Subcutaneous abdominal adipose tissue (tissue), 5 donors: ENCODE results near the gene SNTG2.

Source experiments
- H3K27ac ChIP-seq: one replicate; pipeline ENCODE4 v1.7.0; 2013; ENCODE audit warnings: low read depth, mild to moderate bottlenecking, inconsistent platforms, low read length, moderate library complexity
- H3K27me3 ChIP-seq, 5 donors: one replicate each; pipeline ENCODE4 v1.7.0; 2013; ENCODE audit warnings: low read length in 5 of 5, inconsistent platforms in 1 of 5; ENCODE audit not compliant: control insufficient read depth in 5 of 5, insufficient read depth in 4 of 5
- H3K36me3 ChIP-seq, 5 donors: one replicate each; pipeline ENCODE4 v1.7.0; 2013; ENCODE audit warnings: low read length in 5 of 5; ENCODE audit not compliant: control insufficient read depth in 5 of 5, insufficient read depth in 5 of 5
- H3K4me1 ChIP-seq, 5 donors: one replicate each; pipeline ENCODE4 v1.7.0; 2013; ENCODE audit warnings: low read length in 5 of 5, mild to moderate bottlenecking in 3 of 5, moderate library complexity in 1 of 5; ENCODE audit not compliant: control insufficient read depth in 5 of 5, insufficient read depth in 5 of 5
- H3K4me3 ChIP-seq, 5 donors: one replicate each; pipeline ENCODE4 v1.7.0; 2013; ENCODE audit warnings: low read length in 5 of 5, low read depth in 1 of 5
- H3K9ac ChIP-seq, 5 donors: one replicate each; pipeline ENCODE4 v1.7.0; 2013; ENCODE audit warnings: low read length in 5 of 5, mild to moderate bottlenecking in 4 of 5, moderate library complexity in 3 of 5
- H3K9me3 ChIP-seq, 5 donors: one replicate each; pipeline ENCODE4 v1.7.0; 2013; ENCODE audit warnings: low read length in 5 of 5; ENCODE audit not compliant: control insufficient read depth in 5 of 5
- donor health status: healthy.
- donor health status: healthy.
- donor health status: healthy.
- donor health status: healthy.
- donor health status: healthy.

The SNTG2 gene

DNA sequence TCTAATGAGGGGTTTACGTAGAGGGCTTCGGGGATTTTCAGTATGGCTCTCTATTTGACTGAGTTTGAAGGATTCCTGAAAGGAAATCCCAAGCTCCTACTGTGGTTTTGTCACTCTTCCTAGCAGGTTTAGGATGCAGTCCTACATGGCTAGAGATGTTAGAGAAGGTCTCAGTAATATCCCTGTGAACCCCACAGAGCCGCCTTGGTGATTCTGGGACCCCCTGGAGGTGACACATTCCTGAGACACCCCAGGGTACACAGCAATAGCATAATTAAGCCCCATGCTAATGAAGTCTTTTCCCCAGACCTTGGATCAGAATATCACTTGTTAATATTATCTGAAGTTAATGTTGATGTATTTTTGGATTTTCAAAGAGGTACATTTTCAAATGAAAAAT, 103.8 kb downstream of the SNTG2 start:
- Histone ChIP-seq H3K9ac (no peak overlapping the region), H3K4me3 (no peak overlapping the region), H3K27me3 (no peaks in the 10 kb centered on the region), H3K9me3 (no peaks in the 10 kb centered on the region), H3K27ac (no peak overlapping the region), H3K4me1 (peaks cover 0 to 17% (median 11%) of the 10 kb centered on the region in 5 donors), H3K36me3 (no peaks in the 10 kb centered on the region)

DNA sequence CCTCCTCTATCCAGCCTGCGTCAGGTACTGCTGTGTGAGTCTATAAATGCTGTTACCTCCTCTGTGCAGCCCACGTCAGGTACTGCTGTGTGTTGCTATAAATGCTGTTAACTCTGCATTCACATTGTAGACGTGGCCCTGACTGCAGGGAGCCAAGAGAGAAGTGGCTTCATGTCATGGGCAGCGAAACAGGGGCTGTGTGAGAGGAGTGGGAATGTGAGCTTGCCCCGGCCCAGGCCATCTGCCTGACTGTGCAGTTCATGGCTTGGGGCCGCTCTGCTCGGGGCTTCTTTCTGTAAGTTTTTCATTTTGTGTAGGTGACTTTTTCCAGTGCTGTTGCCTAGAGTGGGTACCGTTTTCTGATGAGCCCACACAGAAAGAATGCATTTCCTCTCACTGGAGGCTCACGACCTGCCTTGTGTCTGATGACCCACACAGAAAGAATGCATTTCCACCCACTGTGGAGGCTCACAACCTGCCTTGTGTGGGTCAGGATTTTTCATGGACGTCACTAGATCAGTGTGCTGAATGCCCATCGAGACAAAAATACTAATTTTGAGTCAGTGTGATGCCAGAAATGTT, 104.5 kb downstream of the SNTG2 start:
- no peaks in the 10 kb centered on the region for H3K27me3 ChIP-seq
- H3K9me3 ChIP-seq: no peaks in the 10 kb centered on the region
- H3K9ac ChIP-seq: no peak overlapping the region
- no peak overlapping the region for H3K27ac ChIP-seq
- H3K4me1 ChIP-seq: peaks cover 0 to 17% (median 12%) of the 10 kb centered on the region in 5 donors
- H3K36me3 ChIP-seq: no peaks in the 10 kb centered on the region
- H3K4me3 ChIP-seq: no peak overlapping the region

DNA sequence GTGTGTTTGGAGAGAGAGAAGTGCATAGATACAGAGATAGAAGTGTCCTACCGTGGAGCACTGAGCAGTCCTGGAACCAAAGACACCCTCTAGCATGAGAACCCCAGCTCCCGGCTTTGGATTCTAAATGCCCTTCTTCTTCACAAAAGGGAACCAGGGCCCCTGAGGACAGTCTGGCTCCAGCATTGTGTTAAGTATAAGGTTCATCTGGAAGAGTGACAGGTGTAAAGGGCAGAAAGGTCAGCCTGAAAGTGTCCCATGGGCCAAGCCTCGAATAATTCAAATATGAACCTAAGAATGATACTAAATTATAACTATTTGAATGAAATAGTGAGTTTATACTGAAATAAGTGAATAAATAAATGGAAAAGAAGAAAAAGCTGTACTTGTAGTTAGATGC, 109.7 kb downstream of the SNTG2 start:
- H3K4me3 ChIP-seq: no peak overlapping the region
- no peaks in the 10 kb centered on the region for H3K36me3 ChIP-seq
- no peaks in the 10 kb centered on the region for H3K9me3 ChIP-seq
- H3K27ac ChIP-seq: no peak overlapping the region
- no peaks in the 10 kb centered on the region for H3K27me3 ChIP-seq
- H3K4me1 ChIP-seq: peaks cover 0 to 11% (median 0%) of the 10 kb centered on the region in 5 donors
- no peak overlapping the region for H3K9ac ChIP-seq

DNA sequence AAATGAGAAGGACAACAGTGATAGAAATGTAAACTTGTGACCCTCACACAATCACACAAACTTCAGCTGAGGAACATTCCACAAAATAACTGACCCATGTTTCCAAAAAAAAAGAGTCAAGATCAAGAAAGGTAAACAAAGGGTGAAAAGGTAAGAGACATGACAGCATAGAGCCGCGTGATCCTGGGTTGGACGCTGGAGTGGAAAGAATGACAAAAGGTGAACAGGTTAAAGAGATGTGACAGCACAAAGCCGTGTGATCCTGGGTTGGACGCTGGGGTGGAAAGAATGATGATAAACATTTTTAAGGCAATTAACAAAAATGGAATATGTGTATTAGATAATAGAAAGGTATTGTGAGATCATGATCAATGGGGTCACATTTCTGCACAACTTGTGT, 110.3 kb downstream of the SNTG2 start:
- H3K36me3 ChIP-seq: no peaks in the 10 kb centered on the region
- no peaks in the 10 kb centered on the region for H3K27me3 ChIP-seq
- H3K9ac ChIP-seq: no peak overlapping the region
- peaks cover 0 to 11% (median 0%) of the 10 kb centered on the region in 5 donors for H3K4me1 ChIP-seq
- no peak overlapping the region for H3K4me3 ChIP-seq
- H3K27ac ChIP-seq: no peak overlapping the region
- no peaks in the 10 kb centered on the region for H3K9me3 ChIP-seq

DNA sequence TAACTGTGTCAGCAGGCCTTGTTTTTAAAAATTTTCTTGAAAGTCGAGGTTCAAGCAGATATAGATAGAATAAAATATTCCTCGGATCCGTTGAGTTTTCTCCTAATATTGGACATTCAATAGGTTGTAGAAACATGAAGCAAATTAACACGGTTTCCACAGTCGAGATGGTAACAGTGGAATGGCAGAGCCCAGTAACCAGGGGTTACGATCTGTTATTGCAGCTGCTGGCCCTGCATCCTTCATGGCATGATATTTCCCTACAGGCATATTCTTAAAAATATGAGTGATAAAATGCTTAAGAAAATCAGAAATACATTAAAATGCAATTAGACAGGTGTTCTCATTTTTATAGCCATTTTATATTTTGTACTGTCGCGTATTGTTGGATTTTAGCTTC, 117.6 kb downstream of the SNTG2 start:
- H3K9ac ChIP-seq: no peak overlapping the region
- H3K9me3 ChIP-seq: peaks cover 0 to 6% (median 4%) of the 10 kb centered on the region in 5 donors
- H3K4me1 ChIP-seq: peaks cover 0 to 5% (median 0%) of the 10 kb centered on the region in 5 donors
- no peak overlapping the region for H3K27ac ChIP-seq
- no peaks in the 10 kb centered on the region for H3K36me3 ChIP-seq
- H3K27me3 ChIP-seq: no peaks in the 10 kb centered on the region
- H3K4me3 ChIP-seq: no peak overlapping the region

DNA sequence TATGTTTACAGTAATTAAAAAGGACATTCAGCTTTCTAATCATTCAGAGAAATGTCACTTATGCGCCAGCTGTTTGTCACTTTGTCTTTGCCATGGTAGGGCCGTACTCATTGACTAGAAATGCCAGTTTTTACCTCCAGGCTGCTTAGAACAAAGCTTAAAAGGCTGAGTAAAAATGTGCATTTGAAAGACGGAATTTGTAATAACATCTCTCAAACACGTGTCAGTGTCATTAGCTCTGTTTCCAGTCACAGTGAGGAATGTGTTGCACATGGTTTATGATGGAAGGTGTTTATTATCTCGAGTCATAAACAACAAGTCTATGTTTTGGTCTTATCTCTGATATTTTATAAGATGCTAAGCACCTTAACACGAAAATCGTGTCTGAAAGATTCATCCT, 118.2 kb downstream of the SNTG2 start:
- Histone ChIP-seq H3K4me3 (no peak overlapping the region), H3K27me3 (no peaks in the 10 kb centered on the region), H3K36me3 (no peaks in the 10 kb centered on the region), H3K27ac (no peak overlapping the region), H3K9ac (no peak overlapping the region), H3K4me1 (no peaks in the 10 kb centered on the region), H3K9me3 (peaks cover 0 to 6% (median 4%) of the 10 kb centered on the region in 5 donors)

DNA sequence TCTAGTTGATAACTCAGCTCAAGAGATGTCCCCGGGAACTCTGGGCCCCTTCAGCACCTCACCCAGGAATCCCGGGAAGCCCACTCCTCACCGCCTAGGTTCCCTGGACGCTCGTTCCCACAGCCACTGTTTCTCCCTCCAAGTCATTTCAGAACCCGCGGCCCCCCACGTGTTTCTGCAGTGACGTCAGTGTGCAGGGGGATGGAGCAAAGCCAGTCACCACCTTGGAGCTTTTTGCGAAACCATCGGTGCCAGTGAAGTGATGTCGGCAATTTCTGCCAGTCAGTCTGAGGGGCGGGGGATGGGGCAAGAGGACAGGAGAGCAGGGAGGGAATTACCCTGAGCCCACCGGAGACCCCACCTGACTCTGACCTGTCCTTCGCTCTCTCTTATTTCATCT, 119.2 kb downstream of the SNTG2 start:
- no peaks in the 10 kb centered on the region for H3K27me3 ChIP-seq
- no peak overlapping the region for H3K27ac ChIP-seq
- H3K9ac ChIP-seq: no peak overlapping the region
- H3K4me3 ChIP-seq: no peak overlapping the region
- H3K9me3 ChIP-seq: peaks cover 0 to 6% (median 4%) of the 10 kb centered on the region in 5 donors
- no peaks in the 10 kb centered on the region for H3K4me1 ChIP-seq
- H3K36me3 ChIP-seq: no peaks in the 10 kb centered on the region

DNA sequence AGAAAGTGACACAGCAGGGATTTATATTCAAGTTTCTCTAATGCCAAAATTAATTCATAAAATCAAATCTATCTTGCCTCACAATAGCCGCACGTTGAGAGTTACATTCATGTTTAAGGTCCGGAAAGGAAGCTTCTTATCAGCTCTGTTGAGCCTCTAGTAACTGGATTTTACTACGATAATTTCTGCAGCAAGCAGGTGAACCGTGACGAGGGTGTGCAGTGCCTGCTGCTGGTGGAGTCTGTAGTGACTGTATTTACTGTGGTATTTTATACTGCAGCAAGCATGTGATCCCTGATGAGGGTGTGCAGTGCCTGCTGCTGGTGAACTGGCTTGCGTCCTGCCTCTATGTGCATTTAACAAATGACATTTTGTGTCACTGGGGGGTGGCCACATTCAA, 120.0 kb downstream of the SNTG2 start:
- Histone ChIP-seq H3K9ac (no peak overlapping the region), H3K4me3 (no peak overlapping the region), H3K27me3 (no peaks in the 10 kb centered on the region), H3K36me3 (no peaks in the 10 kb centered on the region), H3K27ac (no peak overlapping the region), H3K4me1 (no peaks in the 10 kb centered on the region), H3K9me3 (peaks cover 0 to 6% (median 4%) of the 10 kb centered on the region in 5 donors)

DNA sequence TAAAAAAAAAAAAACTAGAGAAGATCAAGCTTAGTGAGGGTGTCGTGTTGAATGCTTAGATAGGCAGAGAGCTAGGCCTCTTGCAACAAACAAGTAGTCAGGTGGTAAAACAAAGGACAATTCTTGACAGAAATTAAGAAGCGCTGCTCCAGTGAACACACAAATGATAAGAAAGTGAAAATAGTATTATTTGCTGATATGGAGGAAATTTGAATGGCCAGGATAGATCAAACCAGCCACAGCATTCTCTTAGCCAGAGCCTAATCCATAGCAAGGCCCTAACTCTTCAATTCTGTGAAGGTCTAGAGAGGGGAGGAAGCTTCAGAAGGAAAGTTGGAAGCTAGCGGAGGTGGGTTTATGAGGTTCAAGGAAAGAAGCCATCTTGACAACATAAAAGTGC, 121.0 kb downstream of the SNTG2 start:
- no peak overlapping the region for H3K9ac ChIP-seq
- H3K4me3 ChIP-seq: no peak overlapping the region
- no peak overlapping the region for H3K27ac ChIP-seq

DNA sequence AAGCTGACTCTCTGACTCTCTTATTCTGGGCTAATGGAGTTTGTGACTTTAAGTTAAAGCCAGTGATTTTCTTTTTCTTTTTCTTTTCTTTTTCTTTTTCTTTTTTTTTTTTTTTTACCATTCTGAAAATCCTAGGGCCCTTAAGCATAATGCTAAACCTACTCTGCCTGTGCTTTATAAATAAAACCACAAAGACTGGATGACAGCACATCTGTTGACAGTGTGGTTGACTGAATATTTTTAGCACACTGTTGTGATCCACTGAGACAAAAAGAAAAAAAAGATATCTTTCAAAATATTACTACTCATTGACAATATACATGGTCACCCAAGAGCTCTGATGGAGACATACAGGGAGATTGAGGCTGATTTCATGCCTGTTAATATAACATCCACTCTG, 121.6 kb downstream of the SNTG2 start:
- Histone ChIP-seq H3K4me3 (no peak overlapping the region), H3K36me3 (no peaks in the 10 kb centered on the region), H3K9me3 (peaks cover 0 to 6% (median 4%) of the 10 kb centered on the region in 5 donors), H3K27me3 (no peaks in the 10 kb centered on the region), H3K9ac (no peak overlapping the region), H3K4me1 (no peaks in the 10 kb centered on the region), H3K27ac (no peak overlapping the region)

More for the DNA sequence above, 121.0 kb downstream of the SNTG2 start:
- Histone ChIP-seq H3K27me3 (no peaks in the 10 kb centered on the region), H3K4me1 (no peaks in the 10 kb centered on the region), H3K36me3 (no peaks in the 10 kb centered on the region), H3K9me3 (peaks cover 0 to 6% (median 4%) of the 10 kb centered on the region in 5 donors)
